HEK293 (cell line): Measurements from ENCODE around the gene SKIC8.

Source experiments
- CTCF ChIA-PET: fragments of 350-600 bp; formaldehyde crosslinking; extraction: SDS; loops from one replicate; lab custom pipeline; 2021; ENCODE audit warnings: antibody characterized with exemption; lab: Yijun Ruan, JAX
- POLR2A ChIA-PET: fragments of 300-600 bp; formaldehyde crosslinking; extraction: SDS; loops from one replicate; lab custom pipeline; 2020; ENCODE audit warnings: antibody characterized with exemption, inconsistent platforms; lab: Yijun Ruan, JAX
- H3K27ac ChIP-seq: fragments of 200-500 bp; sonication (Bioruptor generic); 2 replicates; pipeline ENCODE4 v1.5.1; 2014; ENCODE audit warnings: low read depth, low read length, control low read depth, inconsistent platforms; ENCODE audit errors: extremely low read depth
- H3K36me3 ChIP-seq, 2 experiments: fragments of 200-500 bp in 1 of 2; sonication (Bioruptor generic) in 1 of 2; 1 replicate in 1 of 2; 2 replicates in 1 of 2; pipeline ENCODE4 v1.5.1; 2014 to 2017; ENCODE audit warnings: inconsistent platforms in 2 of 2, low read length in 2 of 2; ENCODE audit not compliant: control insufficient read depth in 2 of 2, insufficient read depth in 1 of 2
- H3K4me1 ChIP-seq: fragments of 200-500 bp; sonication (Bioruptor generic); 2 replicates; pipeline ENCODE4 v1.5.1; 2014; ENCODE audit warnings: mild to moderate bottlenecking, low read length, inconsistent platforms; ENCODE audit not compliant: control insufficient read depth, insufficient read depth
- H3K4me3 ChIP-seq: 2 replicates; pipeline ENCODE4 v1.5.1; 2011; ENCODE audit warnings: low read depth, mild to moderate bottlenecking, control low read depth, low read length, moderate library complexity
- H3K9me3 ChIP-seq: fragments of 200-500 bp; sonication (Bioruptor generic); 2 replicates; pipeline ENCODE4 v1.5.1; 2014; ENCODE audit warnings: low read depth, low read length, inconsistent platforms; ENCODE audit not compliant: control insufficient read depth, insufficient read depth
- BCL11B ChIP-seq: fragments of 450-650 bp; formaldehyde crosslinking; IDR thresholded peaks from 2 replicates; pipeline ENCODE4 v1.5.1; 2016; ENCODE audit warnings: low read depth, missing biosample characterization, missing genetic modification characterization
- GLI4 ChIP-seq: fragments of 450-650 bp; formaldehyde crosslinking; IDR thresholded peaks from 2 replicates; pipeline ENCODE4 v1.5.1; 2016; ENCODE audit warnings: missing biosample characterization, missing genetic modification characterization
- GLIS2 ChIP-seq: fragments of 450-650 bp; formaldehyde crosslinking; IDR thresholded peaks from 2 replicates; pipeline ENCODE4 v1.5.1; 2016; ENCODE audit warnings: missing biosample characterization, missing genetic modification characterization
- KLF16 ChIP-seq: fragments of 450-650 bp; formaldehyde crosslinking; IDR thresholded peaks from 2 replicates; pipeline ENCODE4 v1.5.1; 2017; ENCODE audit warnings: missing biosample characterization, missing genetic modification characterization
- KLF7 ChIP-seq: fragments of 450-650 bp; formaldehyde crosslinking; IDR thresholded peaks from 2 replicates; pipeline ENCODE4 v1.5.1; 2016; ENCODE audit warnings: missing biosample characterization, missing genetic modification characterization, borderline replicate concordance
- MZF1 ChIP-seq: fragments of 450-650 bp; formaldehyde crosslinking; IDR thresholded peaks from 2 replicates; pipeline ENCODE4 v1.5.1; 2017; ENCODE audit warnings: missing biosample characterization, missing genetic modification characterization, borderline replicate concordance
- OSR2 ChIP-seq: fragments of 450-650 bp; formaldehyde crosslinking; IDR thresholded peaks from 2 replicates; pipeline ENCODE4 v1.5.1; 2016; ENCODE audit warnings: missing biosample characterization, missing genetic modification characterization
- REPIN1 ChIP-seq: fragments of 450-650 bp; formaldehyde crosslinking; IDR thresholded peaks from 2 replicates; pipeline ENCODE4 v1.5.1; 2017; ENCODE audit warnings: missing biosample characterization, missing genetic modification characterization, low read depth
- SETDB1 ChIP-seq: IDR thresholded peaks from one replicate; pipeline ENCODE4 v1.6.1; 2017; ENCODE audit warnings: mild to moderate bottlenecking, low read length, moderate library complexity, mixed read lengths; ENCODE audit not compliant: insufficient read length
- ZBTB17 ChIP-seq: fragments of 450-650 bp; formaldehyde crosslinking; IDR thresholded peaks from 2 replicates; pipeline ENCODE4 v1.5.1; 2016; ENCODE audit warnings: missing biosample characterization, missing genetic modification characterization
- ZFP37 ChIP-seq: fragments of 450-650 bp; formaldehyde crosslinking; IDR thresholded peaks from 2 replicates; pipeline ENCODE4 v1.5.1; 2016; ENCODE audit warnings: missing biosample characterization, missing genetic modification characterization
- ZNF114 ChIP-seq: fragments of 450-650 bp; formaldehyde crosslinking; IDR thresholded peaks from 2 replicates; pipeline ENCODE4 v1.5.0; 2017; ENCODE audit warnings: missing biosample characterization, missing genetic modification characterization
- ZNF132 ChIP-seq: fragments of 450-650 bp; formaldehyde crosslinking; IDR thresholded peaks from 2 replicates; pipeline ENCODE4 v1.5.1; 2017; ENCODE audit warnings: missing biosample characterization, missing genetic modification characterization, borderline replicate concordance
- ZNF19 ChIP-seq: fragments of 450-650 bp; formaldehyde crosslinking; IDR thresholded peaks from 2 replicates; pipeline ENCODE4; 2016; ENCODE audit warnings: missing biosample characterization, missing genetic modification characterization, low read depth
- ZNF239 ChIP-seq: fragments of 450-650 bp; formaldehyde crosslinking; IDR thresholded peaks from 2 replicates; pipeline ENCODE4 v1.5.1; 2016; ENCODE audit warnings: missing biosample characterization, missing genetic modification characterization
- ZNF555 ChIP-seq: fragments of 450-650 bp; formaldehyde crosslinking; conservative IDR thresholded peaks from 2 replicates; pipeline ENCODE4 v1.5.1; 2017; ENCODE audit warnings: missing biosample characterization, mild to moderate bottlenecking, missing genetic modification characterization, inconsistent platforms
- ZNF610 ChIP-seq: fragments of 450-650 bp; formaldehyde crosslinking; IDR thresholded peaks from 2 replicates; pipeline ENCODE4 v1.5.1; 2016; ENCODE audit warnings: missing biosample characterization, missing genetic modification characterization, borderline replicate concordance
- ZNF624 ChIP-seq: fragments of 450-650 bp; formaldehyde crosslinking; IDR thresholded peaks from 2 replicates; pipeline ENCODE4 v1.5.1; 2017; ENCODE audit warnings: missing biosample characterization, missing genetic modification characterization
- ZNF664 ChIP-seq: fragments of 450-650 bp; formaldehyde crosslinking; IDR thresholded peaks from 2 replicates; pipeline ENCODE4 v1.5.1; 2016; ENCODE audit warnings: missing biosample characterization, missing genetic modification characterization
- ZNF707 ChIP-seq: fragments of 450-650 bp; formaldehyde crosslinking; IDR thresholded peaks from 2 replicates; pipeline ENCODE4 v1.5.1; 2016; ENCODE audit warnings: missing biosample characterization, missing genetic modification characterization
- ZNF76 ChIP-seq: fragments of 450-650 bp; formaldehyde crosslinking; IDR thresholded peaks from 2 replicates; pipeline ENCODE4; 2016; ENCODE audit warnings: low read depth, missing biosample characterization, missing genetic modification characterization, borderline replicate concordance
- ZNF837 ChIP-seq: fragments of 450-650 bp; formaldehyde crosslinking; IDR thresholded peaks from 2 replicates; pipeline ENCODE4 v1.5.1; 2016; ENCODE audit warnings: missing biosample characterization, missing genetic modification characterization
- TF ChIP-seq, protein P1 (sequence below): fragments of 450-650 bp; formaldehyde crosslinking; IDR thresholded peaks from 2 replicates; pipeline ENCODE4 v1.5.1; 2016; ENCODE audit warnings: missing biosample characterization, missing genetic modification characterization
- TF ChIP-seq, protein P2 (sequence below): fragments of 450-650 bp; formaldehyde crosslinking; IDR thresholded peaks from 2 replicates; pipeline ENCODE4 v1.5.1; 2016; ENCODE audit warnings: missing biosample characterization, missing genetic modification characterization
- TF ChIP-seq, protein P3 (sequence below): fragments of 450-650 bp; formaldehyde crosslinking; IDR thresholded peaks from 2 replicates; pipeline ENCODE4 v1.5.1; 2016; ENCODE audit warnings: missing biosample characterization, missing genetic modification characterization
- TF ChIP-seq, protein P4 (sequence below): fragments of 450-650 bp; formaldehyde crosslinking; IDR thresholded peaks from 2 replicates; pipeline ENCODE4 v1.5.1; 2016; ENCODE audit warnings: missing biosample characterization, missing genetic modification characterization
- TF ChIP-seq, protein P5 (sequence below): fragments of 450-650 bp; formaldehyde crosslinking; optimal IDR thresholded peaks from 2 replicates; pipeline ENCODE3; 2016; ENCODE audit warnings: missing biosample characterization, mild to moderate bottlenecking, missing genetic modification characterization

The SKIC8 gene

DNA sequence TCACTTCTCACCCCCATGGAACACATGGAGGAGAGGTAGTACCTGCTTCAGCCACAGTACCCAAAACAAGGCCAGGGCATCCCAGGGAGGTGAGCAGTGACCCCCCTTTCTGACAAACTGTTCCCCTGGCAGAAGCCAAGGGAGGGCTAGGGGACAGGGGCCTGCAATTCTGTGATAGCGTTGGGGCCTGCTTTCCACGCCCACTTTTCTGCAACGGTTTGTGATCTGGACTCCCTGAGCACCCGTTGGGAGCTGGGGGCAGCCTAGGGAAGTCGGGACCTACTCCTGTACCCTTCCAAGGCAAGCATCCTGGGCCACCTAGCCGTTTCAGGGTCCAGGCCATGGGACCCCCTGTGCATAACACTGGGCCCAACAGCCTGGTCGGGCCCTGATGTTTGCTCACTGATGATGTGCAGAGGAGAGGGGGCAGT is 36.0 kb downstream of the SKIC8 start:
- TF ChIP-seq ZNF239 (no peak), OSR2 (tag by site-specific recombination) (no peak), ZNF19 (tag by site-specific recombination) (no peak), ZNF707 (tag by site-specific recombination) (no peak), ZNF132 (tag by site-specific recombination) (no peak), MZF1 (tag by site-specific recombination) (no peak), ZNF624 (tag by site-specific recombination) (no peak), ZNF555 (tag by site-specific recombination) (no peak), ZNF610 (no peak), KLF16 (tag by site-specific recombination) (no peak), ZFP37 (tag by site-specific recombination) (no peak), BCL11B (tag by site-specific recombination) (no peak)
- TF ChIP-seq, protein P1, sequence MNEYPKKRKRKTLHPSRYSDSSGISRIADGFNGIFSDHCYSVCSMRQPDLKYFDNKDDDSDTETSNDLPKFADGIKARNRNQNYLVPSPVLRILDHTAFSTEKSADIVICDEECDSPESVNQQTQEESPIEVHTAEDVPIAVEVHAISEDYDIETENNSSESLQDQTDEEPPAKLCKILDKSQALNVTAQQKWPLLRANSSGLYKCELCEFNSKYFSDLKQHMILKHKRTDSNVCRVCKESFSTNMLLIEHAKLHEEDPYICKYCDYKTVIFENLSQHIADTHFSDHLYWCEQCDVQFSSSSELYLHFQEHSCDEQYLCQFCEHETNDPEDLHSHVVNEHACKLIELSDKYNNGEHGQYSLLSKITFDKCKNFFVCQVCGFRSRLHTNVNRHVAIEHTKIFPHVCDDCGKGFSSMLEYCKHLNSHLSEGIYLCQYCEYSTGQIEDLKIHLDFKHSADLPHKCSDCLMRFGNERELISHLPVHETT (tag by site-specific recombination), result no peak
- TF ChIP-seq, protein P2, sequence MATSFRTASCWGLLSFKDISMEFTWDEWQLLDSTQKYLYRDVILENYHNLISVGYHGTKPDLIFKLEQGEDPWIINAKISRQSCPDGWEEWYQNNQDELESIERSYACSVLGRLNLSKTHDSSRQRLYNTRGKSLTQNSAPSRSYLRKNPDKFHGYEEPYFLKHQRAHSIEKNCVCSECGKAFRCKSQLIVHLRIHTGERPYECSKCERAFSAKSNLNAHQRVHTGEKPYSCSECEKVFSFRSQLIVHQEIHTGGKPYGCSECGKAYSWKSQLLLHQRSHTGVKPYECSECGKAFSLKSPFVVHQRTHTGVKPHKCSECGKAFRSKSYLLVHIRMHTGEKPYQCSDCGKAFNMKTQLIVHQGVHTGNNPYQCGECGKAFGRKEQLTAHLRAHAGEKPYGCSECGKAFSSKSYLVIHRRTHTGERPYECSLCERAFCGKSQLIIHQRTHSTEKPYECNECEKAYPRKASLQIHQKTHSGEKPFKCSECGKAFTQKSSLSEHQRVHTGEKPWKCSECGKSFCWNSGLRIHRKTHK (tag by site-specific recombination), result no peak
- TF ChIP-seq, protein P3, sequence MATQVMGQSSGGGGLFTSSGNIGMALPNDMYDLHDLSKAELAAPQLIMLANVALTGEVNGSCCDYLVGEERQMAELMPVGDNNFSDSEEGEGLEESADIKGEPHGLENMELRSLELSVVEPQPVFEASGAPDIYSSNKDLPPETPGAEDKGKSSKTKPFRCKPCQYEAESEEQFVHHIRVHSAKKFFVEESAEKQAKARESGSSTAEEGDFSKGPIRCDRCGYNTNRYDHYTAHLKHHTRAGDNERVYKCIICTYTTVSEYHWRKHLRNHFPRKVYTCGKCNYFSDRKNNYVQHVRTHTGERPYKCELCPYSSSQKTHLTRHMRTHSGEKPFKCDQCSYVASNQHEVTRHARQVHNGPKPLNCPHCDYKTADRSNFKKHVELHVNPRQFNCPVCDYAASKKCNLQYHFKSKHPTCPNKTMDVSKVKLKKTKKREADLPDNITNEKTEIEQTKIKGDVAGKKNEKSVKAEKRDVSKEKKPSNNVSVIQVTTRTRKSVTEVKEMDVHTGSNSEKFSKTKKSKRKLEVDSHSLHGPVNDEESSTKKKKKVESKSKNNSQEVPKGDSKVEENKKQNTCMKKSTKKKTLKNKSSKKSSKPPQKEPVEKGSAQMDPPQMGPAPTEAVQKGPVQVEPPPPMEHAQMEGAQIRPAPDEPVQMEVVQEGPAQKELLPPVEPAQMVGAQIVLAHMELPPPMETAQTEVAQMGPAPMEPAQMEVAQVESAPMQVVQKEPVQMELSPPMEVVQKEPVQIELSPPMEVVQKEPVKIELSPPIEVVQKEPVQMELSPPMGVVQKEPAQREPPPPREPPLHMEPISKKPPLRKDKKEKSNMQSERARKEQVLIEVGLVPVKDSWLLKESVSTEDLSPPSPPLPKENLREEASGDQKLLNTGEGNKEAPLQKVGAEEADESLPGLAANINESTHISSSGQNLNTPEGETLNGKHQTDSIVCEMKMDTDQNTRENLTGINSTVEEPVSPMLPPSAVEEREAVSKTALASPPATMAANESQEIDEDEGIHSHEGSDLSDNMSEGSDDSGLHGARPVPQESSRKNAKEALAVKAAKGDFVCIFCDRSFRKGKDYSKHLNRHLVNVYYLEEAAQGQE, result no peak
- TF ChIP-seq, protein P4, sequence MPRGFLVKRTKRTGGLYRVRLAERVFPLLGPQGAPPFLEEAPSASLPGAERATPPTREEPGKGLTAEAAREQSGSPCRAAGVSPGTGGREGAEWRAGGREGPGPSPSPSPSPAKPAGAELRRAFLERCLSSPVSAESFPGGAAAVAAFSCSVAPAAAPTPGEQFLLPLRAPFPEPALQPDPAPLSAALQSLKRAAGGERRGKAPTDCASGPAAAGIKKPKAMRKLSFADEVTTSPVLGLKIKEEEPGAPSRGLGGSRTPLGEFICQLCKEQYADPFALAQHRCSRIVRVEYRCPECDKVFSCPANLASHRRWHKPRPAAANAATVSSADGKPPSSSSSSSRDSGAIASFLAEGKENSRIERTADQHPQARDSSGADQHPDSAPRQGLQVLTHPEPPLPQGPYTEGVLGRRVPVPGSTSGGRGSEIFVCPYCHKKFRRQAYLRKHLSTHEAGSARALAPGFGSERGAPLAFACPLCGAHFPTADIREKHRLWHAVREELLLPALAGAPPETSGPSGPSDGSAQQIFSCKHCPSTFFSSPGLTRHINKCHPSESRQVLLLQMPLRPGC (tag by site-specific recombination), result no peak
- POLR2A ChIA-PET, result no interaction called here
- CTCF ChIA-PET, result interaction anchor here (0.6 to 1.3 kb wide), 3 partner anchors 21 to 389 kb away, joined by 3 to 8 read pairs (median 3); no protein-coding TSS in a partner anchor
- Histone ChIP-seq H3K36me3 (no peaks in the 10 kb centered on the region), H3K4me1 (no peaks in the 10 kb centered on the region), H3K9me3 (no peaks in the 10 kb centered on the region), H3K27ac (no peak overlapping the region), H3K4me3 (no peak overlapping the region)

DNA sequence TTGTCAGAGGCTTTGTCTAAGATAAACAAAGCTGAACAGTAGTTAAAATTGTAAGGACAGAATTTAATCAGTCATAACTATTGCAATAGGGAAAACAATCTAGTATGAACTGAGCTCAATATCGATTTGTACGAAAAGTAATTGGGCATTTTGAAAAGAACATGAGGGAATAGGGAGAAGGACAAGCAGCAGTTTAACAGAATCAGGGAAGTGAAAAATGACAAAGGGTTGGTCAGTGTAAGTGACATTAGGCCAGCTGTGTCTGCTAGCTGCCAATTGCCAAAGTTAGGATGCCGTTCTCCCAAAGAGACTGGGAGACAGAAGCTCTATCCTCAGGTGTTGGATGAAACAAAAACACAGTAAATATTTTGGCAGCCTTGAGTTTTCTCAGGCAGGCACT is 38.3 kb downstream of the SKIC8 start:
- POLR2A ChIA-PET, result no interaction called here
- no peaks in the 10 kb centered on the region for H3K36me3 ChIP-seq
- no peaks in the 10 kb centered on the region for H3K9me3 ChIP-seq
- CTCF ChIA-PET, result interaction anchor here (0.6 to 1.7 kb wide), 7 partner anchors 18 to 316 kb away, joined by 3 to 10 read pairs (median 5); no protein-coding TSS in a partner anchor
- TF ChIP-seq ZNF837 (tag by site-specific recombination) (no peak), ZNF114 (tag by site-specific recombination) (no peak), ZBTB17 (no peak), KLF7 (tag by site-specific recombination) (no peak), ZNF76 (no peak), ZNF664 (tag by site-specific recombination) (no peak), SETDB1 (no peak), GLI4 (no peak), REPIN1 (no peak), GLIS2 (tag by site-specific recombination) (no peak)
- TF ChIP-seq, protein P5, sequence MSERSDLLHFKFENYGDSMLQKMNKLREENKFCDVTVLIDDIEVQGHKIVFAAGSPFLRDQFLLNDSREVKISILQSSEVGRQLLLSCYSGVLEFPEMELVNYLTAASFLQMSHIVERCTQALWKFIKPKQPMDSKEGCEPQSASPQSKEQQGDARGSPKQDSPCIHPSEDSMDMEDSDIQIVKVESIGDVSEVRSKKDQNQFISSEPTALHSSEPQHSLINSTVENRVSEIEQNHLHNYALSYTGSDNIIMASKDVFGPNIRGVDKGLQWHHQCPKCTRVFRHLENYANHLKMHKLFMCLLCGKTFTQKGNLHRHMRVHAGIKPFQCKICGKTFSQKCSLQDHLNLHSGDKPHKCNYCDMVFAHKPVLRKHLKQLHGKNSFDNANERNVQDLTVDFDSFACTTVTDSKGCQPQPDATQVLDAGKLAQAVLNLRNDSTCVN (tag by site-specific recombination), result no peak
- H3K4me1 ChIP-seq, result no peaks in the 10 kb centered on the region
- H3K4me3 ChIP-seq, result no peak overlapping the region
- H3K27ac ChIP-seq, result no peak overlapping the region
